ENCODE data around the gene IRAK1BP1.

DNA sequence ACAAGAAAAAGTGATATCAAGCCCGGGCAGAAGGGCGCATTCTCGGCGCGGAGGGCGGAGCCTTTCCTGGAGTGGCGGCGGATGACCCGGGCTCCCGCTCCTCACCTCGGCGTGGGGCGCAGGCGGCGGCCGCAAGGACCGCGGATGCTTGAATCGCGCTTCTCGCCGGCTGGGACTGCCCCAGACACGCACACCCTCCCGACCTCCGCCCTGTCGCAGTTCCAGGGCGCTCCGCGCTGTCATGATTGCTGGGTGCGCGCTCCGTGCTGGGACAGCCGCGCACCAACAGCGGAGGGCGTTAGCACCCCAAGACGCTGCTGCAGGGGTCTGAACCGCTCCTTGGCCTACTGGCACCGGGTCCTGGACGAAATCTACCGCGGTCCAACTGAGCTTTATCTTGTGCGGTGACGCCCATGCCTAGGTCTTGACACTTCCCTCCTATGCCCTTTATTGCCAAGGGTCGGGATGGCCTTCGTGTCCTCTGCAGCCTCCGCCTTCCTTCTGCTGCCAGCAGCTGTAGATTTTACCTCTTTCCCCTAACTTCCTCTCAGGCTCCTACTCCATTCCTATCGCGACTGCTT, 43.3 kb downstream of the IRAK1BP1 start:
- TF ChIP-seq POLR2A (IDR thresholded peaks at IDR 0.05; ENCODE audit: low read depth) (no peak), CTCF (IDR thresholded peaks at IDR 0.05) (no peak)
